GM18502 (cell line): Measurements from ENCODE around the gene FXYD3.

Experiments used
- ATAC-seq: cut with Tn5 transposase; IDR thresholded peaks from one replicate; pipeline ENCODE4 v1.9.1; 2021; ENCODE audit warnings: mild to moderate bottlenecking; ENCODE audit not compliant: unreplicated experiment, poor library complexity

The FXYD3 gene, protein sequence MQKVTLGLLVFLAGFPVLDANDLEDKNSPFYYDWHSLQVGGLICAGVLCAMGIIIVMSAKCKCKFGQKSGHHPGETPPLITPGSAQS

GRCh38 chr19:35115177-35115951 is at the start of gene FXYD3:
FXYD3 (plus strand) TSS chr19:35115823; CDS start chr19:35119377, 3,554 bp downstream.
- ATAC-seq, result no peak

DNA sequence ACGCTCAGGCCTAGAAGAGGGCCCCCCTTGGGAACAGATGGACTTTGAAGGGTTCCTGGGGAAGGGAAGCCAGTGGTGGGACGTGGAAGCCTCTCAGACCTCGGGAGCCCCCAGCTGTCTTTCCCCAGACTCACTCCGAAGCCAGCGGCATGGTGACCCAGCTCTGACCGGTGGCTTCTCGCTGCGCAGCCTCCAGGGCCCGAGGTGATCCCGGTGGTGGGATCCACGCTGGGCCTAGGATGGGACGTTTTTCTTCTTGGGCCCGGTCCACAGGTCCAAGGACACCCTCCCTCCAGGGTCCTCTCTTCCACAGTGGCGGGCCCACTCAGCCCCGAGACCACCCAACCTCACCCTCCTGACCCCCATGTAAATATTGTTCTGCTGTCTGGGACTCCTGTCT is 49.5 kb upstream of the FXYD3 start:
- ATAC-seq, result no peak

DNA sequence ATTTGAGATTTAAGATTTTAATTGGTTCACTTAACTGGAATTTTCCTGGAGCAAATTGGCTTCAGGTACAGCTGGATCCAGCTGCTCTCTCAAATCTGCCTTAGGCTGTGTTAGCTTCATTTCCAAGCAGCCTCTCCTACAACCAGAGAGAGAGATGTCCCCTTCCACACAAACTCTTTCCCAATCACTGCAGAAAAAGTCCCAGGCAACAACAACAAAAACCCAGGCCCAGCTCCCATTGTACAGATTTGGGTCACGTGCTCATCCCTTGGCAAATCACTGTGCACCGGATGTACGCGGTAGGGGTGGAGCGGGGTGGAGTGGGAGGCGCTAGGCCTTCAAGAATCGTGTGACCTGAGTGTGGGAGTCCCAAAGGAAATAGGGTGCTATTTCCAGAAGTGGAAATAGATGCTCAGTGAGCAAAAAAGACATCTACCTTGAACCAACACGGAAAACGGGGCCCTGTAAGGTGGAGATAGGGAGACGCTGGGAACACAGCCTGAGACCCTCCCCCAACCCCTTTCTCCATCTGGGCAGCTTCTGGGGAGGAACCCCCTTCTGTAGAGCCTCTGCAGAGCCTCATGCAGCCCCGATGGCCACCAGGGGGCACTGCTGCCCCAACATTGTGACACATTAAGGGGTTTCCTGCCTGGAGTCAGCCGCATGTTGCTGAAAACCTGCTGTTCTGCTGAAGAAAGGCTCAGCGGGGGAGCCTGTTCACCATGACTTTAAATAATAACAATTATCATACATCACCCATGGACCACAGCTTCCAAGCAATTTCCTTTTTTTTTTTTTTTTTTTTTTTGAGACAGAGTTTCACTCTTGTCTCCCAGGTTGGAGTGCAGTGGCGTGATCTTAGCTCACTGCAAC is 48.7 kb upstream of the FXYD3 start:
- no peak for ATAC-seq

GRCh38 chr19:35068941-35069634 is 46.5 kb upstream of the FXYD3 start:
- ATAC-seq, result no peak

DNA sequence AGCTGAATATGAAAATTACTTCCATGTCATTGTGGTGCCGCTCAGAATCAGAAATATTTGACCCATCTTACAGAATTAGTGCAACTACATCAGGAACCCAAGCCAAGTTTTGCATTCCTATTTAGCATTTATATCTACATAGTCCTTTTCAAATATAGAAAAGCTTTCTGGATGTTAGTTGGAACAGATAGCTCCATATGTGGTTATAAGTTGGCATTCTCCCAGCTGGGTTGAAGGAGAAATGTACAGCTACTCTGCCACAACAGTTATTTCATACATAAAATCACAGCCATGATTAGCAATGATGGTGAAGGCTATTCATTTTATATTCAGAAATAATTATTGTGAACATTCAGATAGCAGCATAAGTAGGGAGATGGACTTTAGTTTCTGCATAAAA is 45.9 kb upstream of the FXYD3 start:
- no peak for ATAC-seq

DNA sequence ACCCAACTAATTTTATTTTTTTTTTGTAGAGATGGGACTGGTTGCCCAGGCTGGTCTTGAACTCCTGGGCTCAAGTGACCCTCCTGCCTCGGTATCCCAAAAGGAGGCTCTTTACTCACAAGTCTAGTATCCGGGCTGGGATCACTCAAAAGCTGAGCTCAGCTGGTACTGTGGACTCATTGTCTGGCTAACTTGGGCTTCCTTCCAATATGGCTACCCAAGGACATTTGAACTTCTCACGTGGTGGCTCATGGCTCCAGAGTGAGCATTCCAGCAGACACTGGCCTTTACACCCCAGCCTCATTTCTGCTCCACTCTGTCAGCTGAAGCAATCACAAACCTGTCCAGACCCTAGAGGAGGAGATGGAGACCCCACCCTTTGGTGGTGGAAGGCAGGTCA is 45.2 kb upstream of the FXYD3 start:
- no peak for ATAC-seq

GRCh38 chr19:35073516-35073915 is 42.1 kb upstream of the FXYD3 start:
- no peak for ATAC-seq

- ATAC-seq, result no peak
These were observed 41.7 kb upstream of the FXYD3 start for GRCh38 chr19:35073941-35074340.

- no peak for ATAC-seq
These were observed 41.0 kb upstream of the FXYD3 start for GRCh38 chr19:35074426-35075201.

DNA sequence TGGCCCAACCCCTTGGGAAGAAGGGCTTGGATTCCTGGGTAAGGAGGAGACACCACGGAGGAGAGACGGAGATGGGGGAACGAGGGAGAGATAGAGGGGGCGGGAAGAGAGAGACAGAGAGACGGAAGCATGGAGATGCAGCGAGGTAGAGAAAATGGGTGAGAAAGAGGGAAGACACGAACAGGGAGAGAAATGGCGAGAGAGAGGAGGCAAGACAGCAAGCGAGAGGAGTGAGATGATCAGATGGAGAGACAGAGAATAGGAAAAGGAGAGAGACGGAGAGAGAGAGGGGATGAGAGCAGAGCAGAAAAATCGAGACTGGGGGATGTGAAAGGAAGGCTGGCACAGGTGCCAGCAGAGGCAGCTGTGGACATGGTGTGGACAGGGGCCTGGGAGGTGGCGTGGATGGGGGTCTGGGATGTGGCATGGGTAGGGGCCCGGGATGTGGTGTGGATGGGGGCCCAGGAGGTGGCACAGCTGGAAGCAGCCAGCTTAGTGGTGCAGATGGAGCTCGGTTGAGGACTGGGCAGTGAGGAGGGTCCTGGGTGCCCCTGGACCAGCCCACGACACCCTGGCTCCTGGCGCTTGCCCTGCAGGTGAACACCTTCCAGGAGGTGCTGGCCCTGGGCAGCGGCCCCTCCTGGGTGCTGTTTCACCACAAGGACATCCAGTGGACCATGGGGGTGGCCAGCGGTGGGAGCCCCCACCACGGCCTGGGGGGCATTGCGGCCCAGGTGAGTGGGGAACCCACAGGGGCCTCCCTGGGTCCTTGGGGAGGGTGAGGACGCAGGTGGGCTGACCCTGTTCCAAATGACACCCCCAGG is 40.2 kb upstream of the FXYD3 start:
- no peak for ATAC-seq

DNA sequence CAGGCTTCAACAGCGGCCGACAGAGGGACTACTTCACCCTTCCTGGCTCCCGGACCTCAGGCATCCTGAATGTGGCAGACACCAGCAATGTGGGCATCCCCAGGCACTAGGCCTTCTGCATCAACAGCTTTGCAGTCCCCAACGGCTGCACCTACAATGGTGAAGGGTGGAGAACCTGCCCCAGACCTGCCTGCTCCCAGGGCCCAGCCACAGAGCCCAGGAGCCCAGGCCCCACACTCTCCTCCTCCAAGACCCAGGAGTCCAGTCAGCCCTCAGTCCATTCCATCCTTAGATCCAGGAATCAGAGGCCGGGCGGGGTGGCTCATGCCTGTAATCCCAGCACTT is 39.6 kb upstream of the FXYD3 start:
- no peak for ATAC-seq

DNA sequence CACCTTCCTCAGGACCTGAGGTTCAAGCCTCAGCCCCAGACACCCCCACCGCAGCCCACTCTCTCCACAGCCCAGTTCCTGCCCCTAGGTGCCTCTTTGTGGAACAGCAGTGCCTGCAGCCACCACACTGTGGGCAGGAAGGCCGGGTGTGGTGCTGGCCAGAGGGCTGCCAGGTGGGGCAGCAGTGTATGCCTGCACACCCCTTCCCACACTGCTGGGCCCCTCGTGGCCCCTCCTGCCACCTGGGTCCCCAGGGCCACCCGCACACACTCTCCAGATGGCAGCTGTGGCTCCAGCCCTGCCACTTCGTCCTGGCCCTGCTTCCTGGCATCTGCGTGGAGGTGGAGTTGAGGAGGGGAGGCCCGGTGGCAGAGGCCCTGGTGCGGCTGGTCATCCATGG is 39.0 kb upstream of the FXYD3 start:
- ATAC-seq, result no peak

DNA sequence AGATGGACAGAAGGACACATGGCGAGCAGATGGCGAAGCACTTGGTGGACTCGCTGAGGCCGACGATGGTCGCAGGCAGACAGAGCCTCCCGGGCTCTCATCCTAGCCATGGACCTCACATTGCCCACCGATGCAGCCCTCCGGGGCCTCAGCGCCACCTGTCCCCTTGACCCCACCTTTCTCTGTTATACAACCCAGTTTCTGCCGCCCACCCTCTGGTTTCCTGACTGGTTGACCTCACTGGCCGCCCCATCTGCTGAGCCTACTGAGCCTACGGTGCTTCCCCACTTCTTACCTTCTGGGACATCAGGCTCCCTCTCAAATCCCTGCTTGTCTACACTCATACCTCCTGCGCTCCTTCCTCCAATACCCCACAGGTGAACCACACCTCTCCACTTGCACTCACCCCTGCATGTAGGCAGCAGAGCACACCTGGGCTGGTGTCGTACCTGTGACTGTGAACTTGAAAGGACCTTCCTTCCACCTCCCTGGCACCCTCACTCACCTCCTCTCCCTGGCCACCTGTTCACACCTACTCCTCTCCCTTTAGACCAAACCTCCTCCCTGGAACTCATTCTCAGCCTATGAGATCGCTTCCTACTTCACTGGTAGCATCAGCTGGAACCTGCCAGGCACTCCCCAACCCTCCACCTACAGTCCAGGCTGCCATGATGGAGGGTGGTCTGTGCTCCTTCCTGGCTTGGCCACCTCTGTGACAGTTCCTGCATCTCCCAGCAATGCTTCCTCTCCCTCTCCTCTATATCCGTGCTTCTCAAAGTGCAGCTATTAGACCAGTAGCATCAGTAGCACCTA is 38.0 kb upstream of the FXYD3 start:
- no peak for ATAC-seq

DNA sequence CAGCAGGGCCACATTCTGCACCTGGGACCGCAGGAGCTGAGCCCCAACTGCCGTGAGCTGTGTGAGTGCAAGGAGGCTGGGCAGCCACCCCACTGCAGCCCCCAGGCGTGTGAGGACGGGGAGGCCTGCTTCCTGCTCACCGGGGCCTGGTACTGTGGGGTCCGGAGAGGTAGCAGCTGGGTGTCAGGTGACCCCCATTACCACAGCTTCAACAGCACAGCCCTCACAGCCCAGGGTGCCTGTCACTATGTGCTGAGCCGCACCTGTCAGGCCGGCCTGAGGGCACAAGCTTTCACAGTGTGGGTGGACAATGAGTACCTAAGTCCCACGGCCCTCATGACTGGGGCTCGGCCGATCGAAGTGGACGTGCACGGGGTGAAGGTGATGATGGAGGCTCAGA is 35.8 kb upstream of the FXYD3 start:
- no peak for ATAC-seq

DNA sequence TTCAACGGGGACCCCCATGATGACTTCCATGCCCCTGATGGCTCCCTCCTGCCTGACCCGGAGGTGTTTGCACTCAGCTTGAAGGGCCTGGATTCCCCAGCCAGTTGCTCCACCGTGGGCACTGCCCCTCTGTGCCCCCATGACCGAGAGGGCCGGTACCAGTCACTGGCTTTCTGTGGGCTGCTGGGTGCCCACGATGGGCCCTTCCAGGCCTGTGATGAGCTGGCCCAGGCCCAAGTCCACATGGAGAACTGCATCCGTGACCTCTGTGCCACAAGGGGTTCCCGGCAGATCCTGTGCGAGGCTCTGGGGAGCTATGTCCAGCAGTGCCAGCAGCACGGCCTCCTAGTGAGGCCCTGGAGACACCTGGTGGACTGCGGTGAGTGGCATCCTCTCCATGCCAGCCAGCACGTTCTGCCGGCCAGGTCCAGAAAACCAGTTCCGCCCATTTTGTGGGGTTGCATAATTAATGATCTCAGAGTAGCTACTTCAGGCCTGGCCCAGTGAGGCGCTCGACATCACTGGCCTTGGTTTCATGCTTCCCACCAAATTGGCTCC is 34.9 kb upstream of the FXYD3 start:
- ATAC-seq, result no peak

DNA sequence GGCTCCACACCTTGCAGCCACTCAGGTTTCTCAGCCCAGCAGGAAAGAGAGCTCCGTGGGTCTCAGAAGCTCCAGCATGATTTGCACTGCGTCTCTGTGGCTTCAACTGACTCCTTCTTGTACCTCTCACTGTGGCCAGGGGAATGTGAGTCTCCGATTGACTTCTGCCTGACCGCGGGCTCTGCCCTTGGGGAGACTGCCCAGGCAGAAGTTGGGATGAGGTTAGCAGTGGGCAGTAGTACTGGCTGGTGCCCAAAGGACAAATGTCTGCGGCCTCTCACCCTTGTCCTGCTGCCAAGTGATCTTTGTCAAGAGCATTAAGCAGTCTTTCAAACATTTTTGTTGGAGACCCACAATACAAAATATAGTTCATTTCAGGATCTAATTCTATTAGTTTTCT is 34.4 kb upstream of the FXYD3 start:
- no peak for ATAC-seq

DNA sequence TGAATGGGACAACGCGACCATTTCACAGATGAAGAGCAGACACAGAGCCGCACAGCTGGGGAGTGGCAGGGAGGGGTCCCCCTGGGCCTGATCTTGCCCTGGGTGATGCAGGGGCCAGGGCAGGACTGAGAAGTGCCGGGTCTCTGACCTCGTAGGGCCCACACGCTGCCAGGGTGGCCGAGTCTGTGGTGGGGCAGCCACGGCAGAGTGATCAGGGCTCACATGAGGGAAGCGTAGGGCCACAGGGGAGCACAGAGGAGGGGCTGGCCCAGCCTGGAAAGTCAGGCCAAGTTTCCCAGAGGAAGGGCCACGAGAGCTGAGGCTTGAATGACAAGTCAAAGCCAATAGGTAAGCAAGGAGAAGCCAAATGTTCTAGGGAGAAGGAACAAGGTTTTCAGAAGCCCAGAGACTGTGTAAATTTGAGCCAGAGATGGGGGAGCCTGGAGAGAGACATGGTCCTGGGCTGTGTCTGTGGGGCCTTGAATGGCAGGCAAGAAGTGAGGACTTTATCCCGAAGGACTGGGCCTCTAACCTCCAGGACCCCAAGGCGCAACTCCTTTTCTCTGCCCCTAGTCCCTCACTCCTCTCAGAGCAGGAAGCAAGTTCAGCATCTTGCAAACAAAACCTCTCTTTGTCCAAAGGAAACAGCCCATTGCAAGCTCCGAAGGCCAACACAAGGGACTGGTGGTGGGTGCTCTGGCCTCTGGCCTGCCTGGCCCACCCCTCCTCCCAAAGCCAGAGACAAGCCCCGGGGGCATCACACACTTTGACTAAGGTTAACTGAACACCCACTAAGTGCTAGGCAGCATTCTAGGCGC is 31.7 kb upstream of the FXYD3 start:
- no peak for ATAC-seq

DNA sequence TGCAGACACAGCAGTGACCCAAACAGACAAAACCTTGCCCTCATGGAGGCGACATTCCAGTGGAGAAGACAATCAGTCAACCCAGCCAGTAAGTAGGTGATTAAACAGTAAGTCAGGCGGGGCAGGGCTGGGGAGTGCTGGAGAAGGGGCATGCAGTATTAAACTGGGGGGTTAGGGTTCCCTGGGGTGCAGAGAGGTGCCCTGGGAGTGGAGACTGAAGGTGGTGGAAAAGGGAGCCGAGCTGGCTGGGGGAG is 31.2 kb upstream of the FXYD3 start:
- no peak for ATAC-seq
